Pancreas (tissue), 10 donors: ENCODE results near the gene DNM3. TPM values are rescaled to one million over a fixed set of nuclear protein-coding genes. Genes with fewer than 3 reads are reported as not detected.

Source experiments
- ATAC-seq, 4 donors: fragments of 200-7000 bp; cut with Tn5 transposase; one replicate each; pipeline versions ENCODE4 v1.8.0 to v1.9.1; 2020; ENCODE audit warnings: mild to moderate bottlenecking in 4 of 4, moderate library complexity in 4 of 4
- DNase-seq, 6 donors: peaks; one replicate each; pipeline ENCODE4 v3.0.0-alpha.2; 2020
- FAIRE-seq: peaks from 2 replicates; lab custom pipeline; 2012; peaks lifted over from hg19 to GRCh38; lab: Jason Lieb, UNC
- H3K27ac ChIP-seq, 4 donors: fragments of 200-600 bp; sonication (generic); 1 replicate in 3 of 4; 2 replicates in 1 of 4; pipeline versions ENCODE4 v1.5.0 to v1.8.0; 2020
- H3K27me3 ChIP-seq, 4 donors: fragments of 200-600 bp; one replicate each; pipeline ENCODE4 v1.8.0; 2021
- H3K36me3 ChIP-seq, 3 donors: fragments of 200-600 bp; sonication (generic) in 1 of 3; one replicate each; pipeline versions ENCODE4 v1.5.0 to v1.8.0; 2020 to 2021
- H3K4me1 ChIP-seq, 3 donors: fragments of 200-600 bp; one replicate each; pipeline ENCODE4 v1.8.0; 2021
- H3K4me3 ChIP-seq, 4 donors: fragments of 200-600 bp; sonication (generic) in 2 of 4; one replicate each; pipeline versions ENCODE4 v1.5.0 to v1.8.0; 2020 to 2021
- H3K9me3 ChIP-seq, 4 donors: fragments of 200-600 bp; one replicate each; pipeline ENCODE4 v1.8.0; 2021
- CTCF ChIP-seq, 4 donors: fragments of 200-600 bp; sonication (generic) in 3 of 4; IDR thresholded peaks; one replicate each; pipeline versions ENCODE4 v1.5.0 to v1.8.0; 2021; ENCODE audit warnings: antibody characterized with exemption in 4 of 4
- WGBS, 2 donors: extraction: QIAGEN DNeasy Blood & Tissue Kit; methylation state at CpG; one replicate each; pipeline ENCODE4 v1.1.7; 2013; 5-methylcytosine and 5-hydroxymethylcytosine counted together
- intact Hi-C, 3 donors: fragments of 100-400 bp; cut with DNase I; formaldehyde crosslinking; loops; one replicate each; pipeline versions ENCODE4 v1.11.1 to v1.14.2; 2022
- polyA plus RNA-seq, 2 donors: library from polyadenylated mRNA; stranded (reverse); fragments of 200-250 nt; gene quantifications; one replicate each; pipeline ENCODE4 v1.2.3, GENCODE V29; 2013
- total RNA-seq, 6 donors: library from RNA; stranded (reverse); fragmentation: NEBNext Ultra II Directional in 4 of 6; extraction: Animal tissue kit (Norgen Biotek cat#: 25700) in 4 of 6; gene quantifications; one replicate each; pipeline versions ENCODE4 v1.2.1 to v1.2.4, GENCODE V29; 2021 to 2023
- donor health status: healthy with polysubstance abuse.
- donor health status: DM: no; HTN: no; CAD: no; lungs with moderate emphysema.
- donor health status: DM: no; HTN: no; CAD: no.
- donor health status: control.
- donor health status: control.
- donor health status: Bipolar disorder and iron deficiency.
- donor health status: DM: yes; HTN: yes; CAD: no.
- donor health status: DM: no; HTN: no; CAD: no.
- donor health status: DM: no; HTN: no; CAD: no.
- donor health status: DM: yes; HTN: yes; CAD: no.

DNM3 gene
- total and polyA plus RNA-seq, 8 donors: 0.40 to 1.3 (median 0.78) TPM

DNA sequence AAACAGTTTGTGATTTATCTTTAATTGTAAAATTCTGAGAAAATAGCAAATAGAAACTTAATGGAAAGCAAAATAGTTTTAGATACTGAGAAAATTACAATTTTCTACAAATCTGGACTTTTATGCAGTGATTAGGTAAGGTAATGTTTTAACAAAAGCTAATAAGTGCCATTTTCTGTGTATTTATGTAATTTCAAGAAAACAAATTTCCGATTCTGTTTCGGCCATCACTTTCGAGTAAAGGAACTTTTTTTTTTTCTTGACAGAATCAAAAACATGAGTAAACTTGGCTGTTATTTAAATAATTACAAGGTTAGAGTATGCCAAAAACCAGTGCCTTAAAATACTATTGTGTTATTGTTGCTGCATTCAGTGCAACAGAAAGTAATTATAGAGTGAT is 298.8 kb downstream of the DNM3 start:
- Histone ChIP-seq H3K27me3 (no peaks in the 10 kb centered on the region), H3K4me1 (peaks cover 0 to 4% (median 0%) of the 10 kb centered on the region in 3 donors), H3K27ac (peak overlapping the region in 1 of 4 donors; percentile 20), H3K4me3 (no peak overlapping the region), H3K36me3 (no peaks in the 10 kb centered on the region), H3K9me3 (no peaks in the 10 kb centered on the region)
- intact Hi-C loops: no loop called here
- DNase-seq: no peak
- no peak for ATAC-seq
- TF ChIP-seq CTCF (IDR thresholded peaks at IDR 0.05): no peak
- FAIRE-seq: peak; percentile 49
- WGBS, 2 donors: 70 to 72% methylated on average over 3 of the region's 3 CpGs

DNA sequence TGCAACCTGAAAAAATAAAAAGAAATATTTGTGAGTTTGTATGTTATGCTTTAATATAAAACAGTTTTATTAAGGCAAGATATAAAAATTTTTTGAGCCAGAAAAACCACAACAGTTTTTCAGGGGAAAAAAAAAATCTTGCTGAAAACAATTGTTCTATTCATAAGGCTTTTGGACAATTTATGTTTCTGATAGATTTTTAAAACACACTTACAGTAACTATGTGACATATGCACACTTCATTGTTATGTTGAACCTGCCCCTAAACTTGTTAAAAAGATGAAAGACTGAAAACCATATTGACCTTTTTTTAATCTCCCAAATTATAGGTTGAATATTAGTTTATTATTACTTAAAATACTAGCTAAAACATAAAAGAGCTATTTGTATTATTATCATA is 299.3 kb downstream of the DNM3 start:
- intact Hi-C loops: no loop called here
- no peak for TF ChIP-seq CTCF (IDR thresholded peaks at IDR 0.05)
- Histone ChIP-seq H3K4me1 (peaks cover 0 to 4% (median under 1%) of the 10 kb centered on the region in 3 donors), H3K27me3 (no peaks in the 10 kb centered on the region), H3K4me3 (no peak overlapping the region), H3K27ac (peak overlapping the region in 1 of 4 donors; percentile 20), H3K9me3 (no peaks in the 10 kb centered on the region), H3K36me3 (no peaks in the 10 kb centered on the region)
- ATAC-seq (no peak), DNase-seq (no peak), FAIRE-seq (peak; percentile 13)

- H3K36me3 ChIP-seq: no peaks in the 10 kb centered on the region
- WGBS, 2 donors: 65 to 70% methylated on average over 7 of the region's 7 CpGs
- ATAC-seq (no peak), DNase-seq (no peak), FAIRE-seq (no peak)
- peaks cover 0 to 8% (median 4%) of the 10 kb centered on the region in 3 donors for H3K4me1 ChIP-seq
- no peak overlapping the region for H3K4me3 ChIP-seq
- no peaks in the 10 kb centered on the region for H3K9me3 ChIP-seq
- no peaks in the 10 kb centered on the region for H3K27me3 ChIP-seq
- TF ChIP-seq CTCF (IDR thresholded peaks at IDR 0.05): no peak
- H3K27ac ChIP-seq: peak overlapping the region in 2 of 4 donors; percentile 10 to 35
- intact Hi-C loops: no loop called here
These were observed 300.1 kb downstream of the DNM3 start for GRCh38 chr1:172141341-172141881.

DNA sequence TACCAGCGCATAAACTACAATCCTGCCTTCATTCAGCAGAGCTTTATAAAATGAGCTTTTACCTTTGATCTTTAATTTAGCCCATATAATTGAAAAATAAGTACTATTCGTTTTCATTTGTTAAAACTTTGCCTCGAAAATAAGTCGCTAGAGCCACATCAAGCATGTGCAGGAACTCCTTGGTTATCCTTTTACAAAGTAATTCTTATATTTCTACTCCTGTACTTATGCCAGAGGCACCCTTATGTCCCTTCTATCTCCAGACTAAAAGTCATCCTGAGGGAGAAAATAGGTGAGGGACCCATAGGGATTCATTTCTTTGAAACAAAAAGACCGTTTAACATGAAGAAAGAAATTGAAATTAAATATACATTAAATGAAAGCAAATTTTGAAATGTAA is 301.0 kb downstream of the DNM3 start:
- Histone ChIP-seq H3K4me1 (peaks cover 0 to 9% (median 4%) of the 10 kb centered on the region in 3 donors), H3K27me3 (no peaks in the 10 kb centered on the region), H3K27ac (peak overlapping the region in 1 of 4 donors; percentile 35), H3K4me3 (peak overlapping the region in 1 of 4 donors; percentile 13), H3K36me3 (no peaks in the 10 kb centered on the region), H3K9me3 (no peaks in the 10 kb centered on the region)
- 86 to 89% methylated on average over 5 of the region's 5 CpGs for WGBS, 2 donors
- FAIRE-seq: no peak
- TF ChIP-seq CTCF (IDR thresholded peaks at IDR 0.05): no peak
- ATAC-seq: no peak
- DNase-seq: no peak
- intact Hi-C loops: no loop called here

GRCh38 chr1:172143384-172144055 is 302.2 kb downstream of the DNM3 start:
- DNase-seq (no peak), FAIRE-seq (no peak), ATAC-seq (peak in 2 of 4 donors; percentile 29 to 37)
- Histone ChIP-seq H3K9me3 (no peaks in the 10 kb centered on the region), H3K4me1 (peaks cover 0 to 9% (median 4%) of the 10 kb centered on the region in 3 donors), H3K36me3 (no peaks in the 10 kb centered on the region), H3K27ac (peak overlapping the region in 1 of 4 donors; percentile 45), H3K4me3 (peak overlapping the region in 1 of 4 donors; percentile 8), H3K27me3 (no peaks in the 10 kb centered on the region)
- 38 to 44% methylated on average over 3 of the region's 3 CpGs for WGBS, 2 donors
- intact Hi-C loops: no loop called here
- no peak for TF ChIP-seq CTCF (IDR thresholded peaks at IDR 0.05)
